ENCODE results near the gene COBLL1.

GRCh38 chr2:164669291-164669690 lies 172.3 kb downstream of the COBLL1 start:
- TF ChIP-seq TEAD4 (IDR thresholded peaks at IDR 0.05) (no peak), USF1 (IDR thresholded peaks at IDR 0.05) (no peak), TCF12 (IDR thresholded peaks at IDR 0.05; ENCODE audit: low read depth) (no peak), EP300 (IDR thresholded peaks at IDR 0.05; ENCODE audit: borderline replicate concordance) (no peak), CREB1 (IDR thresholded peaks at IDR 0.05; ENCODE audit: low read depth) (no peak), YY1 (IDR thresholded peaks at IDR 0.05; ENCODE audit: low read depth) (no peak), REST (IDR thresholded peaks at IDR 0.05; ENCODE audit: low read depth) (no peak), TAF1 (IDR thresholded peaks at IDR 0.05; ENCODE audit: low read depth) (no peak), MAX (IDR thresholded peaks at IDR 0.05) (no peak), FOXM1 (IDR thresholded peaks at IDR 0.05; ENCODE audit: borderline replicate concordance, low read depth) (no peak), RAD21 (IDR thresholded peaks at IDR 0.05; ENCODE audit: low read depth) (no peak), EGR1 (IDR thresholded peaks at IDR 0.05) (no peak)

All from Ishikawa (cell line).